ENCODE data around the gene HRH1.

HRH1 gene

DNA sequence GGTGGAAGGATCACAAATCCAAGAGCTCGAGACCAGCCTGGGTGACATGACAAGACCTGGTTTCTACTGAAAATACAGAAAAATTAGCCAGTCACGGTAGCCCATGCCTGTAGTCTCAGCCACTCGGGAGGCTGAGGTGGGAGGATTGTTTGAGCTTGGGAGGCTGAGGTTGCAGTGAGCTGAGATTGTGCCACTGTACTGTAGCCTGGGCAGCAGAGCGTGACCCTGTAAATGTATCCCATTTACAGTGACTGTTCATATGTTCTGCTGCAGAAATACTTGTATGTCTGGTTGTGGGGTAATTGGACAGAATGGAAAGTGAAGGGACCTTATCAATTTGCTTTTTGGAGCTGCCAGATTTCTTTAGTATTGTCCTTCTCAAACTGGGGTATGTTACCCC is 142.8 kb downstream of the HRH1 start:
- TF ChIP-seq, protein P1, sequence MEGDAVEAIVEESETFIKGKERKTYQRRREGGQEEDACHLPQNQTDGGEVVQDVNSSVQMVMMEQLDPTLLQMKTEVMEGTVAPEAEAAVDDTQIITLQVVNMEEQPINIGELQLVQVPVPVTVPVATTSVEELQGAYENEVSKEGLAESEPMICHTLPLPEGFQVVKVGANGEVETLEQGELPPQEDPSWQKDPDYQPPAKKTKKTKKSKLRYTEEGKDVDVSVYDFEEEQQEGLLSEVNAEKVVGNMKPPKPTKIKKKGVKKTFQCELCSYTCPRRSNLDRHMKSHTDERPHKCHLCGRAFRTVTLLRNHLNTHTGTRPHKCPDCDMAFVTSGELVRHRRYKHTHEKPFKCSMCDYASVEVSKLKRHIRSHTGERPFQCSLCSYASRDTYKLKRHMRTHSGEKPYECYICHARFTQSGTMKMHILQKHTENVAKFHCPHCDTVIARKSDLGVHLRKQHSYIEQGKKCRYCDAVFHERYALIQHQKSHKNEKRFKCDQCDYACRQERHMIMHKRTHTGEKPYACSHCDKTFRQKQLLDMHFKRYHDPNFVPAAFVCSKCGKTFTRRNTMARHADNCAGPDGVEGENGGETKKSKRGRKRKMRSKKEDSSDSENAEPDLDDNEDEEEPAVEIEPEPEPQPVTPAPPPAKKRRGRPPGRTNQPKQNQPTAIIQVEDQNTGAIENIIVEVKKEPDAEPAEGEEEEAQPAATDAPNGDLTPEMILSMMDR (IDR thresholded peaks at IDR 0.05; ENCODE audit: low read depth, low read length), result no peak

DNA sequence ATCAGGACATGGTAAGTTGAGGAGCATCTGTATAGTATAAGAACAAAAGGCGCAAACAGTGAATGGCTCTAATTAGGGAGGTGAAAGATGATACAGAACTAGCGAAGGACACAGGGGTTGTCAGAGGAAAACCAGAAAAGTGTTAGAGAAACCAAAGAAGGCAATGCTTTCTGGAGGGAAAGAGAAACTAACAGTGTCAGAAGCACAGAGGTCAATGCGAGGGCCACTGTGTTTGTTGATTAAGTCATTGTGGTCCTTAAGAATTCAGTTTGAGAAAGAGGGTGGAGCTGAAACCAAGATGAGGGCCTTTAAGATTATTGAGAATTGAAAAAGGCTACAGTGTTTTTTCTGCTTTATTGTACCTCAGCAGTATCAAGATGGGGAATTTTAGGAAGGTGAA is 146.7 kb downstream of the HRH1 start:
- no peak overlapping the region for H3K4me3 ChIP-seq (ENCODE audit: low read depth, low read length)
- TF ChIP-seq, protein P1 (IDR thresholded peaks at IDR 0.05; ENCODE audit: low read depth, low read length), result no peak

More for the DNA sequence above, 142.8 kb downstream of the HRH1 start:
- H3K4me3 ChIP-seq (ENCODE audit: low read depth, low read length), result no peak overlapping the region

DNA sequence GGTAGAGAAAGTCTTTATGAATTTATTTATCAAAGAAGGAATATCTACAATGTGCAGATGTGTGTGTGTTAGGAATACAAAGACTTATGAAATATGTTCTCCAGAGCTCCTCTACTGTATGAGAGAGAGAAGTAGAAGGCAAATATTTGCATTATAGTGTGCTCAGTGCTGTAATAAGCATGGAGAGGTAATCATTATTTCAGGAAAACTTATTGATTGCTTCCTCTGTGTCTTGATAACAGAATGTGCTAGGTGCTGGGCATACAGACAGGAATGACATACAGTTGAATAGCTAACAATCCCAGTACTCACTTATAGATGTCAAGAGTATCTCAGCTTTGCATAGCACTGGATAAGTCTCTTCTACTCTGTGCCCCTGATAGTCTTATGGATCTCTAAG is 148.2 kb downstream of the HRH1 start:
- no peak overlapping the region for H3K4me3 ChIP-seq (ENCODE audit: low read depth, low read length)
- TF ChIP-seq, protein P1 (IDR thresholded peaks at IDR 0.05; ENCODE audit: low read depth, low read length), result no peak

DNA sequence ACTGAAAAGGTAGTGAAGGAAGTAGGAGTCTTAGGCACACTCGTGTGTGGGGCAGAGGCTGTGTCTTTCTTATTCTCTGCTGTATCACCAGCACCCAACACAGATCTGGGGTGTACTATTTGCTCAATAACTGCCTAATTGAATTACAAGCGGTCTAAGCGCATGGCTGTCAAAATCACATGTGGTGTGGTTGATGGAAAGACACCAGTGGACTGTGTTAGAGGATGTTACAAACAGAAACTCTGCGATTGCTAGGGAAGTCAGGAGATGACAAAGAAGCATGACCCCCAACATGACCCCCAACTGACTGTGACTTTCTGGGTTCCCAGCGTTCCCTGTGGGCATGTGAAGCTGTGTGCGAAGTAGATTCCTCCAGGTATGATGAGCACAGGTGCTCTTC is 149.9 kb downstream of the HRH1 start:
- TF ChIP-seq, protein P1 (IDR thresholded peaks at IDR 0.05; ENCODE audit: low read depth, low read length), result no peak
- H3K4me3 ChIP-seq (ENCODE audit: low read depth, low read length), result no peak overlapping the region

DNA sequence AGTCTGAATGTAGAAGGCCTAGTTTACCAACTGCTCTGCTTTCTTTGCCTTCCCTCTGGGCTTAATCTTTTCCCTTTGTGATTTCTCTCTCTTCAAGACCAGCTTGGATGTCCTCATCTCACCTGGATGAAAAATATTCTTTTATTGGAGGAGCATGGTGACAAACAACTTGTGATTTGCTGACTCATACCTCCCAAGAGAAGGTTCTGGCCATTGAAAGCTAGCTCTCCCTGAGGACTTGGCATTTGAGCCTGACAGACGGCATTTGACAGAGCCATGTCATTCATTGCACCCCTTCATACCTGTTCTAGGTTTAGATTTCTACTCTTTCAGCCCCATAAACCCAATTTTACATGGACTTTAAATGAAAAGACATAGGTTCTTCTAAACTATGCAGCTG is 151.2 kb downstream of the HRH1 start:
- no peak overlapping the region for H3K4me3 ChIP-seq (ENCODE audit: low read depth, low read length)
- TF ChIP-seq, protein P1 (IDR thresholded peaks at IDR 0.05; ENCODE audit: low read depth, low read length), result no peak

DNA sequence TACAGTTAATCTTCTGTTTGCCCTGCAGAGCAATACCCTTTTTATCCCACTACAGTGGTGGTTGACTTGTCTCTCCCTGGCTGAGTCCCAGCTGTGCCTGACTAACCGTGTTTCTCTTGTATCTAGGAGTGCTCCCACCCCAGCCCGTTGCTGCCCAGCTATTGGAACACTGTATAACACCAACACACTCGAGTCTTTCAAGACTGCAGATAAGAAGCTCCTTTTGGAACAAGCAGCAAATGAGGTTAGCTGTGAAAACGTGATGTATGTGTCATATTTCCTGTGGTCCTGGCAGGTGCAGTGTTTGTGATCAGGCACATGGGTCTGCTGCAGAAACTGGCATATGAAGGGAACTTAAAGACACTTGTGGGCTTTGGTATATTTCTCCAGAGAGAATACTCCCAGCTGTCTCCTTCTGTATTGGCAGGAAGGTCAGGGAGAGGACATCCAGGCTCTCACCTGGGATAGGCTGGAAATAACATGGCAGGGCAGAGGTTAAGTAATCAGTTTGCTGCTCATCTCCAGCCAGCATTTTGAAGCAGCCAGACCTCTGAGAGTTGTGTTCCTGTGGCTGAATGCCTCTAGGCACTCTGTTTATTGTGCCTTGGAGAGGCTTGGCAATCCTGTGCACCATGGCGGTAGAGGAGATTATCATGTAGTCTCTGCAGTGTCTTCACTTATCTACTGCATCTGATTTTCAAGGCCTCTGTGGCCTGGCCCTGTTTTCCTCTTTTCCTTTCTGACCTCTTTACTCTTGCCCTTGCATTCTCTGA is 152.7 kb downstream of the HRH1 start:
- no peak overlapping the region for H3K4me3 ChIP-seq (ENCODE audit: low read depth, low read length)
- TF ChIP-seq, protein P1 (IDR thresholded peaks at IDR 0.05; ENCODE audit: low read depth, low read length), result no peak

DNA sequence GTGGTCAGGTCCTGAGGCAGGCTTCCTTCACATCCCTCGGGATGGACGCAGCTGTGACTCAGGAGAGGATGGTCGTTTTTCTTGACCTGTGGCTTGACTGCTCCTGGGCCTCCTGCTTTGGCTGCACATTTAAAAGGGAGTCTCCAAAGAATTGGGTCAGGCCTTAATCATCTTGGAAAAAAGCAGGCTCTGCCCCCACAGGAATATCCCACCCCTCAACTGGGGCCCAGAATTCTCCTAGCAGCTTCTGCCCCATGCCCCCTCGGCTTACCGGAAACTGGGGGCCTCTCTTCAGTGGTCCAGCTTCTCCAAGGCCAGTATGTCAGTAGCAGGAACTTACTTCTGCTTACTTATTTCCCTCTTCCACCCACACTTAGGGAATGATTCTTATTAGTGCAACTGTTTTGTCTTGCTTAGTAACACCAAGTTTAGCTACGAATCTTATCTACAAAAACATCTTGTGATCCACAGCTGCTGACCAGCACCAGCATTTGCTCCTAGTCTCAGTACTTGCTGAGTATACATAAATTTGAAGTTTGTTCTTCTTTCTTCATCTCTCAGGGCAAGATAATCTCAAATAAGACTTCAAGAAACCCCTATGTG is 153.6 kb downstream of the HRH1 start:
- H3K4me3 ChIP-seq (ENCODE audit: low read depth, low read length), result no peak overlapping the region
- TF ChIP-seq, protein P1 (IDR thresholded peaks at IDR 0.05; ENCODE audit: low read depth, low read length), result no peak

Measured in WI38 (cell line).